IPS-20b (cell line): ENCODE measurements around the gene MAPK8IP2.
A peak's percentile ranks its signal among the peaks of the same experiment; 100 is the strongest.

Experiments
- H3K27ac ChIP-seq: one replicate; pipeline ENCODE4 v1.5.1; 2013; ENCODE audit warnings: low read length
- H3K27me3 ChIP-seq: 2 replicates; pipeline ENCODE4 v1.6.1; 2013; ENCODE audit warnings: mild to moderate bottlenecking, low read length, inconsistent platforms; ENCODE audit not compliant: insufficient read depth
- H3K36me3 ChIP-seq: 2 replicates; pipeline ENCODE4 v1.6.1; 2013; ENCODE audit warnings: low read depth, mild to moderate bottlenecking, inconsistent platforms, low read length, moderate library complexity; ENCODE audit not compliant: insufficient read depth
- H3K4me1 ChIP-seq: 2 replicates; pipeline ENCODE4 v1.6.1; 2013; ENCODE audit warnings: mild to moderate bottlenecking, control low read depth, inconsistent platforms, low read length, moderate library complexity; ENCODE audit not compliant: insufficient read depth
- H3K4me3 ChIP-seq: 2 replicates; pipeline ENCODE4 v1.5.1; 2013; ENCODE audit warnings: mild to moderate bottlenecking, low read length, inconsistent platforms
- H3K9ac ChIP-seq: 2 replicates; pipeline ENCODE4 v1.6.1; 2013; ENCODE audit warnings: low read depth, mild to moderate bottlenecking, inconsistent platforms, low read length, moderate library complexity
- H3K9me3 ChIP-seq: 2 replicates; pipeline ENCODE4 v1.6.1; 2013; ENCODE audit warnings: mild to moderate bottlenecking, low read depth, low read length, inconsistent platforms; ENCODE audit not compliant: insufficient read depth

Gene MAPK8IP2

DNA sequence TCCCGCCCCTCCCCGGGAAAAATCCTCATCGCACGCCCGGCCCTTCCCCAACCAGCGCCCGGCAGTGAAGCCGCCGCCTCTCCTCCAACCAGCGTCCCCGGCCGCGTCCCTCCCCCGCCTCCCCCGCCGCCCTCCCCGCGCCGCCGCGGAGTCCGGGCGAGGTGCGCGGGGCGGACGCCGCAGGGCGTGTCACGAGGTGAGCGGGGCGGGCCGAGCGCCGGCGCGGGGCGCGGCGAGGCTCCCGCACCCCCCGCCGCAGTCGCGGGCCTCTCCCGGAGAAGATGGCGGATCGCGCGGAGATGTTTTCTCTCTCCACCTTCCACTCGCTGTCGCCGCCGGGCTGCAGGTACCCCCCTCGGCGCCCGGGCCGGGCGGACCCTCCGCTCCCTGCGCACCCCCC is at the start of gene MAPK8IP2:
MAPK8IP2 (plus strand) TSS at position 256 of the 400 bp plus-strand sequence; CDS start at position 282, 26 bp downstream.
- Histone ChIP-seq H3K4me1 (no peaks in the 10 kb centered on the region), H3K36me3 (no peaks in the 10 kb centered on the region), H3K9me3 (no peaks in the 10 kb centered on the region), H3K9ac (no peak within 1 kb of the TSS), H3K4me3 (peak within 1 kb of the TSS; percentile 58; the same call in 1 of the 2 replicates), H3K27me3 (peaks cover 87% of the 10 kb centered on the region), H3K27ac (no peak within 1 kb of the TSS)

DNA sequence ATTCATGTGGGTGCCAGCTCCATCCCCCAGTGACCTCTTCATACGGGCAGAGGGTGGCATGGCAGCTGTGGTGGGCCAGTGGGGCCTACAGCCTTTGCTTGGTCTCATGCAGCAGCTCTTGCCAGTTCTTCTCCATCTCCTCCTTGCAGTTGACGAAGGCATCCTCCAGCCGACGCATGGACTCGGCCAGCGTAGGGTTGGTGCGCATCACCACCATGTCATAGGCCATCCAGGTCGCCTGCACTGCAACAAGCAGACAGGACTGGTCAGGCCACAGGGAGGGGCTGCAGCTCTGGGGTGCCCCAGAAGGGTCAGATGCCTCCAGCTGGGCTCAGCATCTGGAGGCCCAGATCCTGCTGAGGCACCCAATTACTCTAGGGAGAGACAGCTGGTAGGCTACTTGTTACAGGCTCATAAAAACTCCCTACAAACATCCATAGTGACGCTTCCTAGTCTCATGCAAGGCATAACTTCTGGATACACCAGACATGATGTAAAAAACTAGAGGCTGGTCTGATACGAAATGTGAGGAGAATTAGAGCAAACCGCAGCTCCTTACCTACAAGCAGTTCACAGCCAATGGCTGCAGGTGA is 49.3 kb upstream of the MAPK8IP2 start:
- Histone ChIP-seq H3K9me3 (no peaks in the 10 kb centered on the region), H3K4me3 (no peak overlapping the region), H3K4me1 (peaks cover 2% of the 10 kb centered on the region; the same call in 1 of the 2 replicates), H3K27me3 (no peaks in the 10 kb centered on the region), H3K9ac (no peak overlapping the region), H3K27ac (no peak overlapping the region), H3K36me3 (no peaks in the 10 kb centered on the region)

DNA sequence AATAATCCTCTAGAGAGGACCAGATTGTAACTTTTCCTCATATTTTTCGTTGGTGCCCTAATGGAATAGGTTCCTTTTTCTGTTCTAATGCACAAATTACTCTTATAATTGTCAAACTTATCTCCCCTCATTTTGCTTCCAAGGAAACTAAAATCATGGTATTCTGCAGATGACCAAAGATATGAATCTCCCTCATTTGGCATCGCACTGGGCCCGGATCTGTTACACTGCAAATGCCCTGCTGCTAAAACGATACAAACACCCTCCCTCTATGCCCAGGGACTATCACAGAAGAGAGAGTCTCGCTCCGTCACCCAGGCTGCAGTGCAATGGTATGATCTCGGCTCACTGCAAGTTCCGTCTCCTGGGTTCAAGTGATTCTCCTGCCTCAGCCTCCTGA is 47.3 kb upstream of the MAPK8IP2 start:
- H3K36me3 ChIP-seq: no peaks in the 10 kb centered on the region
- peaks cover 2% of the 10 kb centered on the region; the same call in 1 of the 2 replicates for H3K4me1 ChIP-seq
- H3K9me3 ChIP-seq: no peaks in the 10 kb centered on the region
- H3K27ac ChIP-seq: no peak overlapping the region
- H3K27me3 ChIP-seq: 0 out of 2 replicates have a peak, but pooled peaks cover under 1% of the 10 kb centered on the region
- no peak overlapping the region for H3K9ac ChIP-seq
- no peak overlapping the region for H3K4me3 ChIP-seq

DNA sequence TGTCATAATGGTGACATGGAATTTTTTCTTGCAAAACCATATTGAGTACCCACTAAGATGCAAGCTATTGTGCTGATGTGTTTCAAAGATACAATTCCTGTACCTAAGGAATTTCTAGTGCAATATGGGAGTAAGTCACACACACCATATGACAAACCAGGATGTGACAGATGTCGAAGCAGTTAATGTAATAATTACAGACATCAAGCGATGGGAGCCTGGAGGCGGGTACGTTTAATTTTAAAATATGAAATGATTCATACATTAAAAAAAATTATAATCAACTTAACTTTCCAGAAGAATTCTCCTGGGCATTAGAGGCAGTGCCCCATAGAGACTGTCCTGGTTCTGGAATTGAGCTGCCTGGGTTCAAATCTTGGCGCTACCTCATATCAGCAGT is 43.9 kb upstream of the MAPK8IP2 start:
- Histone ChIP-seq H3K27ac (no peak overlapping the region), H3K9ac (no peak overlapping the region), H3K36me3 (no peaks in the 10 kb centered on the region), H3K9me3 (no peaks in the 10 kb centered on the region), H3K4me1 (peaks cover 2% of the 10 kb centered on the region; the same call in 1 of the 2 replicates), H3K27me3 (peaks cover 15% of the 10 kb centered on the region), H3K4me3 (no peak overlapping the region)

DNA sequence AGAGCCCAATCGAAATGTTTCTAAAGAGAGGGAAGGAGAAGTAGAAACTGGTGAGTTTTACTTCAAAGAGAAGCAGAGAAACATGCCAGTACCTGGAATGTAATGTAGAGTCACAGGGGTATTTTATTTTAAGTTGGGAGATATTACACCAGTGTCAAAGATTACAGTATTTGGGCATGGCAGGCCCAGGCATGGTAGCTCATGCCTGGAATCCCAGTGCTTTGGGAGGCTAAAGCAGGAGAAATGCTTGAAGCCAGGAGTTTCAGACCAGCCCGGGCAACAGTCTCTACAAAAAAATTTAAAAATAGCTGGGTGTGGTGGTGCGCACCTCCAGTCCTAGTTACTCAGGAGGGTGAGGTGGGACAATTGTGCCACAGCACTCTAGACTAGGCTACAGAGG is 40.6 kb upstream of the MAPK8IP2 start:
- H3K36me3 ChIP-seq: no peaks in the 10 kb centered on the region
- H3K27ac ChIP-seq: no peak overlapping the region
- H3K9ac ChIP-seq: no peak overlapping the region
- no peak overlapping the region for H3K4me3 ChIP-seq
- H3K27me3 ChIP-seq: peaks cover 34% of the 10 kb centered on the region
- H3K9me3 ChIP-seq: no peaks in the 10 kb centered on the region
- H3K4me1 ChIP-seq: peaks cover 2% of the 10 kb centered on the region; the same call in 1 of the 2 replicates

DNA sequence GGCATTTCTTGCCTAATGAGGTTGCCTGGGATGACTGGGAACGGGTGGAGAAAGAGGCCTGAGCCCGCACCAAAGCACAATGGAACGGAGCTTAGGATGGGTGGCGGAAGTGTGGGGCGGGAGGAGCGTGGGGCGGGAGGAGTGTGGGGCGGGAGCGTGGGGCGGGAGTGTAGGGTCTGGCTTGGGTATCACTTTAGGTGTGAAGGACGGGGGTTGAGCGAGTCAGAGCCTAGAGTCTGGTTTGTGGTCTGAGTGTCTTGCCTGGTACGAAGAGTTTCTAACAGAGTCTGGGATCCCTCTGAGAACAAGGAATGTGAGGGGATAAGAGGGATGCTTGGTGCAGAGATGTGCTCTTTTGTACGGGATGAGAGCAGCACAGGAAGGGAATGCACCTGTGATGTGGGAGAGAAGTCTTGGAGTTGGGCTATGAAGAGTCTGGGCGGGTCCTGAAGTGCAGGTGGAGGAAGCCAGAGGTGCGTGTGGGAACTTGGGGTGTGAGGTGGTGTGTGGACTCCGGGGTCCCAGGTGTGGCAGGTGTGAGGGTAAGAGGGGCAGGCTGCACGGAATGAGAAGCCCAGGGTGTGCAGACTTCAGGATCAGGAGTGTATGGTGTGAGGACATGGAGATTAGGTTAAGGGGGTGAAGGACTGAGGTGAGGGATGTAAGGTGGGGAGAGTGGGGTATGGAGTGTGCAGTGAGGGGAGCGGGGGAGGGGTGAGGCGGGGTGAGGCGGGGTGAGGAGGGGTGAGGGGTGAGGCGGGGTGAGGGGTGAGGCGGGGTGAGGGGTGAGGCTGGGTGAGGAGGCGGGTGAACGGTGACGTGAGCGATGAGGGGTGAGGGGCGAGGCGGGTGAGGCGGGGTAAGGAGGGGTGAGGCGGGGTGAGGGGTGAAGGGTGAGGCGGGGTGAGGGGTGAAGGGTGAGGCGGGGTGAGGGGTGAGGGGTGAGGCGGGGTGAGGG is 38.9 kb upstream of the MAPK8IP2 start:
- H3K27ac ChIP-seq: no peak overlapping the region
- H3K9me3 ChIP-seq: no peaks in the 10 kb centered on the region
- no peaks in the 10 kb centered on the region for H3K4me1 ChIP-seq
- H3K9ac ChIP-seq: no peak overlapping the region
- no peaks in the 10 kb centered on the region for H3K36me3 ChIP-seq
- peaks cover 38% of the 10 kb centered on the region for H3K27me3 ChIP-seq
- H3K4me3 ChIP-seq: no peak overlapping the region

DNA sequence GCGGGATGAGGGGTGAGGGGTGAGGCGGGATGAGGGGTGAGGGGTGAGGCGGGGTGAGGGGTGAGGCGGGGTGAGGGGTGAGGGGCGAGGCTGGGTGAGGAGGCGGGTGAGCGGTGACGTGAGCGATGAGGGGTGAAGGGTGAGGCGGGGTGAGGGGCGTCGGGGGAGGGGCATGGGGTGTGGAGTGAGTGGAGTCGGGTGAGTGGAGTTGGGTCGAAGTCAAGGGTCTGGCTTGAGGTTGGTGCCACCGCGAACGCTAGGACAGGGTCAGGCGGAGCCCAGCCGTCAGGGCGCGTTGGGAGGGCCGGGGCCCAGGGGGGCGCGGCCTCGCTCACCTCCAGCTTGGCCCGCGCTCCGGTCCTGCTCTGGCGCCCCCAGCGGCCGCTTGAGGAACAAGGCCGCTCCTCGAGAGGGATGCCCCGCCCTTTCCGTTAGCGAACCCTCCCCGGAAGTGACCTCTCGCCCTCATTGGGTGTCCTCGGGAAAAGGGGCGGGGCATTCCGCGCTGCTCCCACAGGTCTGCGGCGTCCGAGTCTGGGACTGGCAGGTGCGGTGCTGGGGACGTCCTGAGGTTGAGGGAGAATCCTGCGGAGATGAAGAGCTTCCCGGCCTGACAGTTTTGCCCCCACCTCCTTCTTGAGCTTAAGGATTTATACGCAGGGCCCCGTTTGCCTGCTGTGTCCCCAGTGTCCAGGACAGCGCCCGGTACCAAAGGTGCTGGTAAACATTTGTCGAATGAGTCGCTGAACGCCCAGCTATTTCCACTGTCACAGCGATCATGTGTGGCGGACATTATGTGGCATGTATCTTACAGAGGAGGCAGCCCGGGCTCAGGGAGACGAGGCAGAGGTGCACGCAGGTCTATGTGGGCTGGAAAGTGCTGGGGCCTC is 37.8 kb upstream of the MAPK8IP2 start, which contains the start of gene SYCE3:
SYCE3 (minus strand) TSS at position 397 of the 890 bp plus-strand sequence. CDS start 6,514 bp downstream, outside the sequence.
- Histone ChIP-seq H3K4me3 (peak within 1 kb of the TSS; percentile 76), H3K9ac (peak within 1 kb of the TSS; percentile 37; the same call in 1 of the 2 replicates), H3K4me1 (no peaks in the 10 kb centered on the region), H3K27ac (no peak within 1 kb of the TSS), H3K9me3 (no peaks in the 10 kb centered on the region), H3K36me3 (peaks cover 3% of the 10 kb centered on the region; the same call in 1 of the 2 replicates), H3K27me3 (peaks cover 38% of the 10 kb centered on the region)

DNA sequence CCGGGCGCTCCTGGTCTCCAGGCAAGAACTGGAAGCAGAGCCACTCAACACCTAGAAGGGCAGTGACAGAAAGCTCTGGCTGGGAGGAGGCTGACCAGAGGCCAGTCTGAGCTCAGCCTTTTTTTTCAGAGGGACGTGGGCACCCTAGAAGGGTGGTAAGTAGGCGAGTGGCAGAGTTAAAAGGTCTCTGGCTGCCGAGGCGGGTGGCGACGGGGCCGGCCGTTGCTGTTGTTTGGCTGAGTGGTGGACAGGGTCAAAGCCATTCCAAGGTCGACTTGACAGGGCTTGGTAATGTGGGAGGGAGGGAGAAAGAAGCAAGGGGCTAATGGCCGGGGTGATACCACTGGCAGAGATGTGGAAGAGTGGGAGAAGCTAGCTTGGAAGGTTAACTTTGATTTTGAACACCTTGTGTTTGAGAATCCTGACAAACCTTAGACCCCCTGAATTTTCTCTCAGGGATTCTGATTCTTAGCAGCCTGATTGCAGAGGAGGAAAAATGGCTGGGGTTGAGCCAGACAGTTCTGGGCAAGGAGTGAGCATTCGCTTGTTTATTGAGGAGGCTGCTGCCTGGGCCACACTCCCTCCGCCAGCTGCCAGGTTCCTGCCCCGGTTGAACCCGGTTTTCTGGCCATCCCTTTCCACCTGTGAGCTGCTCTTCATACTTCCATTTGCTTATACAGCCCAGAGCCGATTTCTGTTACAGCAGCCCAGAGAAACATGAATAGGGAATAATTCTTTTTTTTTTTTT is 37.0 kb upstream of the MAPK8IP2 start:
- H3K36me3 ChIP-seq: peaks cover 6% of the 10 kb centered on the region; the same call in 1 of the 2 replicates
- no peak overlapping the region for H3K27ac ChIP-seq
- H3K4me1 ChIP-seq: no peaks in the 10 kb centered on the region
- H3K9me3 ChIP-seq: no peaks in the 10 kb centered on the region
- peak overlapping the region; percentile 76 for H3K4me3 ChIP-seq
- peaks cover 34% of the 10 kb centered on the region for H3K27me3 ChIP-seq
- peak overlapping the region; percentile 37; the same call in 1 of the 2 replicates for H3K9ac ChIP-seq

DNA sequence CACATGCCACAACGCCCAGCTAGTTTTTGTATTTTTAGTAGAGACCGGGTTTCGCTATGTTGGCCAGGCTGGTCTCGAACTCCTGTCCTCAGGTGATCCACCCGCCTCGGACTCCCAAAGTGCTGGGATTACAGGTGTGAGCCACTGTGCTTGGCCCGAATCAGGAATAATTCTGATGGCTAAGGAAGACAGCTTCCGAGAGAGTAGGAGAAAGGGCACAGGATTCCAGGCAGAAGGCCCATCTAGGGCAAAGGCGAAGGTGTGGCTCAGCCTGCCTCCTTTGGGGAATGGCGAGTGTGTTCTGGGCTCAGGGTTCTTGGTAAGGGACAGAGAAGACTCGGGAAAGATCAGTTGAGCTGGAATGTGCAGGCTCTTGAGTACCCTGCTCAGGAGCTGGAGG is 36.3 kb upstream of the MAPK8IP2 start:
- peaks cover 13% of the 10 kb centered on the region for H3K36me3 ChIP-seq
- H3K27me3 ChIP-seq: peaks cover 31% of the 10 kb centered on the region
- H3K4me1 ChIP-seq: no peaks in the 10 kb centered on the region
- H3K27ac ChIP-seq: no peak overlapping the region
- H3K9me3 ChIP-seq: no peaks in the 10 kb centered on the region
- no peak overlapping the region for H3K9ac ChIP-seq
- H3K4me3 ChIP-seq: no peak overlapping the region

DNA sequence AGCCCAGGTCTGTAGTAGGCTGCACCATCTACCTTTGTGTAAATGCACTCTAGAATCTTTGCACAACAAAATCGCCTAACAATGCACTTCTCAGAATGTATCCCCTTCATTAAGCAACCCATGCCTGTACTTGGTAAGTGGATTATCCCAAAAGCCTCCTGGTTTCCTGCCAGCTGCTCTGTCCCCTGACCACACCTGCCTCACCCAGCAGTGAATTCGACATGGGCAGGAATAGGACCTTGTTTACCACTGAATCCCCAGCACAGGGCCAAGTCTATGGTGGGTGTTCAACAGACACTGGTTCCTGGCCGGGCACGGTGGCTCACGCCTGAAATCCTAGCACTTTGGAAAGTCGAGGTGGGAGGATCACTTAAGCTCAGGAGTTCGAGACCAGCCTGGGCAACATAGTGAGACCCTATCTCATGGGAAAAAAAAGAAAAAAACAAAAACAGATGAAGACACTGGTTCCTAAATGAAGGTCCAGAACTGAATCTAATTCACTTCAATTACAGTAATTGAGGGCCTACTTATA is 32.8 kb upstream of the MAPK8IP2 start:
- Histone ChIP-seq H3K27ac (no peak overlapping the region), H3K4me1 (no peaks in the 10 kb centered on the region)

More for the DNA sequence above, 32.8 kb upstream of the MAPK8IP2 start:
- Histone ChIP-seq H3K27me3 (peaks cover 23% of the 10 kb centered on the region), H3K36me3 (peaks cover 48% of the 10 kb centered on the region), H3K4me3 (no peak overlapping the region), H3K9ac (no peak overlapping the region), H3K9me3 (no peaks in the 10 kb centered on the region)
